Activated T-helper 1 cell treated with Interleukin-2 at 50 U/mL for 16 hours (primary cell): ENCODE data around the gene HPRT1.
"Not testable (repeated sequence)": the region's sequence is repeated elsewhere in the genome, so short reads cannot be mapped to it uniquely, and the experiment has no call there.

Experiments used
- DNase-seq: peaks from one replicate; pipeline ENCODE4 v3.0.0-alpha.2; 2020; ENCODE audit warnings: low read depth

Gene HPRT1

GRCh38 chrX:134460005-134460861 is at the start of gene HPRT1:
TSS of gene HPRT1 (plus strand) at chrX:134460165. CDS start at chrX:134460312, 147 bp downstream.
- peak; percentile 66 for DNase-seq

GRCh38 chrX:134416087-134416486 is 43.9 kb upstream of the HPRT1 start:
- no peak for DNase-seq

GRCh38 chrX:134418317-134419113 is 41.5 kb upstream of the HPRT1 start:
- no peak for DNase-seq

- DNase-seq = no peak
Measured at GRCh38 chrX:134419784-134420183, 40.2 kb upstream of the HPRT1 start.

GRCh38 chrX:134423606-134424005 is 36.4 kb upstream of the HPRT1 start:
- no peak for DNase-seq

GRCh38 chrX:134426281-134426680 is 33.7 kb upstream of the HPRT1 start:
- DNase-seq = no peak

- no peak for DNase-seq
Measured at GRCh38 chrX:134431894-134432293, 28.1 kb upstream of the HPRT1 start.

- no peak for DNase-seq
Measured at GRCh38 chrX:134435894-134436293, 24.1 kb upstream of the HPRT1 start.

GRCh38 chrX:134443020-134443419 is 16.9 kb upstream of the HPRT1 start:
- DNase-seq = no peak

- no peak for DNase-seq
Measured at GRCh38 chrX:134443461-134443860, 16.5 kb upstream of the HPRT1 start.

GRCh38 chrX:134444681-134445080 is 15.3 kb upstream of the HPRT1 start:
- DNase-seq = no peak

GRCh38 chrX:134452596-134452995 is 7.4 kb upstream of the HPRT1 start:
- DNase-seq = no peak

GRCh38 chrX:134453631-134454030 is 6.3 kb upstream of the HPRT1 start:
- no peak for DNase-seq

- no peak for DNase-seq
Measured at GRCh38 chrX:134454506-134454905, 5.5 kb upstream of the HPRT1 start.

GRCh38 chrX:134457708-134458107 is 2.3 kb upstream of the HPRT1 start:
- no peak for DNase-seq

GRCh38 chrX:134459683-134460004 is 321 bp upstream of the HPRT1 start:
- no peak for DNase-seq

- no peak for DNase-seq
Measured at GRCh38 chrX:134460862-134461220, 876 bp downstream of the HPRT1 start.

GRCh38 chrX:134461437-134461836 is 1.5 kb downstream of the HPRT1 start:
- DNase-seq = no peak

GRCh38 chrX:134462927-134463326 is 3.0 kb downstream of the HPRT1 start:
- DNase-seq = no peak

GRCh38 chrX:134464453-134464852 is 4.5 kb downstream of the HPRT1 start:
- DNase-seq = not testable (repeated sequence)

- DNase-seq = no peak
Measured at GRCh38 chrX:134469486-134469885, 9.5 kb downstream of the HPRT1 start.

GRCh38 chrX:134470013-134470412 is 10.0 kb downstream of the HPRT1 start:
- DNase-seq = no peak

GRCh38 chrX:134472041-134472440 is 12.1 kb downstream of the HPRT1 start:
- no peak for DNase-seq
